GM10248 (cell line): ENCODE measurements around the gene PSTK.

ENCODE experiments used
- CTCF ChIA-PET: fragments of 300-600 bp; sonication (Branson Sonifier 250); formaldehyde crosslinking; extraction: SDS; loops from one replicate; lab custom pipeline; 2021; ENCODE audit warnings: antibody characterized with exemption; lab: Yijun Ruan, JAX
- POLR2A ChIA-PET: fragments of 350-650 bp; sonication (Branson Sonifier 250); formaldehyde crosslinking; extraction: SDS; loops from one replicate; lab custom pipeline; 2020; ENCODE audit warnings: antibody characterized with exemption; lab: Yijun Ruan, JAX
- DNase-seq: peaks from one replicate; pipeline ENCODE4 v3.0.0; 2012; ENCODE audit errors: extremely low spot score
- CTCF ChIP-seq: IDR thresholded peaks from 2 replicates; pipeline ENCODE4 v1.5.1; 2012; ENCODE audit warnings: mild to moderate bottlenecking, low read depth; ENCODE audit errors: extremely low read depth, missing control alignments, control extremely low read depth

Gene PSTK

GRCh38 chr10:123013456-123014419 lies 33.5 kb downstream of the PSTK start:
- no peak for DNase-seq
- ChIA-PET POLR2A (no interaction called here), CTCF (interaction anchor here (1.3 to 2.5 kb wide), 6 partner anchors 9 to 545 kb away, joined by 3 to 16 read pairs (median 5); partner anchors contain the start of gene PSTK)
- TF ChIP-seq CTCF: no peak

GRCh38 chr10:123014772-123015171 lies 34.6 kb downstream of the PSTK start:
- TF ChIP-seq CTCF: no peak
- no peak for DNase-seq
- CTCF ChIA-PET: interaction anchor here (1.5 to 2.5 kb wide), 2 partner anchors 28 to 34 kb away, joined by 6 to 9 read pairs; partner anchors contain the start of gene PSTK
- POLR2A ChIA-PET: no interaction called here

GRCh38 chr10:123016228-123016627 lies 36.0 kb downstream of the PSTK start:
- ChIA-PET CTCF (interaction anchor here (0.7 to 2.5 kb wide), 3 partner anchors 17 to 27 kb away, joined by 3 to 9 read pairs (median 4); no protein-coding TSS in a partner anchor), POLR2A (no interaction called here)
- no peak for TF ChIP-seq CTCF
- DNase-seq: no peak

- ChIA-PET POLR2A (no interaction called here), CTCF (interaction anchor here (1.1 kb wide), 1 partner anchor 25 kb away, joined by 4 read pairs; no protein-coding TSS in a partner anchor)
- DNase-seq: no peak
- no peak for TF ChIP-seq CTCF
These were observed 37.4 kb downstream of the PSTK start for GRCh38 chr10:123017421-123018165.

GRCh38 chr10:123018531-123018930 lies 38.3 kb downstream of the PSTK start:
- ChIA-PET CTCF (no interaction called here), POLR2A (no interaction called here)
- TF ChIP-seq CTCF: no peak
- no peak for DNase-seq

GRCh38 chr10:123019264-123019663 lies 39.1 kb downstream of the PSTK start:
- CTCF ChIA-PET: interaction anchor here (3.9 kb wide), 1 partner anchor 23 kb away, joined by 20 read pairs; no protein-coding TSS in a partner anchor
- POLR2A ChIA-PET: no interaction called here
- no peak for TF ChIP-seq CTCF

More at GRCh38 chr10:123019264-123019663, 39.1 kb downstream of the PSTK start:
- DNase-seq: no peak
